Cerebellar cortex (tissue), 1 donor: ENCODE results near the gene TEX19.
A peak's percentile ranks its signal among the peaks of the same experiment; 100 is the strongest.
"Not testable (repeated sequence)": the region's sequence is repeated elsewhere in the genome, so short reads cannot be mapped to it uniquely, and the experiment has no call there.

Experiments
- DNase-seq: peaks from one replicate; pipeline ENCODE4 v3.0.0-alpha.2; 2015; ENCODE audit warnings: low spot score

TEX19 gene

DNA sequence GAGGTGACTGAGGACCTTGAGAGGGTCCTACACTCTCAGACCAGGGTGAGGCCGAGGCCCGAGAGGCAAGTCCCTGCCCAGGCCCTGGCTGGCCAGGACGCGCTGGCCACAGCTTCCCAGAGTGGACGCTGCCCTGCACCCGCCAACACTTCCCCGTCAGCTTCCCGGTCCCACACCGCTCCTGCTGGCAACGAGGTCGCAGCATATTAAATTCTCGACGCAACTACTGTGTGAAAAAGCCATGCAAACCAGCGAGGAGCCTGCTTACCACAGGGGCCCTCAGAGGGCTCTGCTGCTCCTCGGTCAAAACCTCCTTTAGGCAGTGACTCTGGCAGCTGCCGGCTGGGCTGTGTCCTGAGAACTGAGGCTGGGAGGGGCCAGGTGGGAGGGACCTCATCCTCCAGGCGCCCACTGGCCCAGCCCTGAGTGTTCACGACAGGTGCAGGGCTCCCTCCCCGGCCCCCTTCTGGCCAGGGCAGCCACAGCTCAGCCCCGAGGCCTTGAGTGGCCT, 2.1 kb upstream of the TEX19 start:
- peak; percentile 48 for DNase-seq

DNA sequence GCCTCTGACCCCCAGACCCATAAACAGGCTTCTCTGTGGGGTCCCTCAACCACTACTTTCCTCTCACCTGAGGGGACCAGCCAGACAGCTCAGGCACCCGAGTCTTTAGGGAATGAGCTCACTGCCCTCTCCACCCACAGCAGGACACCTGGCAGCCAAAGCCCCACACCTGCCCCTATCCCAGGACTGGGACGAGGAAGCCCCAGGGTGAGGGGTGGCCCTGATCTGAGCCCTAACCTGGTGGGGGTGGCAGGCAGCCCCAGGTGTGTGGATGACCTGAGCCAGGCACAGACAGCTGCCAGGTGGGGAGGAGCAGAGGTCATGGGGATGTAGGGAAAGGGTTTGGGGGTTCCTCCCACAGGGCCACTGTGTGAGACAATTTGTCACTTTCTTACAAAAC, 1.7 kb upstream of the TEX19 start:
- DNase-seq, result no peak

DNA sequence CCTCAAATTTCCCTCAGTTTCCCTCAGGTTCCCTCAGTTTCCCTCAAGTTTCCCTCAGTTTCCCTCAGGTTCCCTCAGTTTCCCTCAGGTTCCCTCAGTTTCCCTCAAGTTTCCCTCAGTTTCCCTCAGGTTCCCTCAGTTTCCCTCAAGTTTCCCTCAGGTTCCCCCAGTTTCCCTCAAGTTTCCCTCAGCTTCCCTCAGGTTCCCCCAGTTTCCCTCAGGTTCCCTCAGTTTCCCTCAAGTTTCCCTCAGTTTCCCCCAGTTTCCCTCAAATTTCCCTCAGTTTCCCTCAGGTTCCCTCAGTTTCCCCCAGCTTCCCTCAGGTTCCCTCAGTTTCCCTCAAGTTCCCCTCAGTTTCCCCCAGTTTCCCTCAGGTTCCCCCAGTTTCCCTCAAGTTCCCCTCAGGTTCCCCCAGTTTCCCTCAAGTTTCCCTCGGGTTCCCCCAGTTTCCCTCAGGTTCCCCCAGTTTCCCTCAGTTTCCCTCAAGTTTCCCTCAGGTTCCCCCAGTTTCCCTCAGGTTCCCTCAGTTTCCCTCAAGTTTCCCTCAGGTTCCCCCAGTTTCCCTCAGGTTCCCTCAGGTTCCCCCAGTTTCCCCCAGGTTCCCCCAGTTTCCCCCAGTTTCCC, 516 bp downstream of the TEX19 start:
- not testable (repeated sequence) for DNase-seq

DNA sequence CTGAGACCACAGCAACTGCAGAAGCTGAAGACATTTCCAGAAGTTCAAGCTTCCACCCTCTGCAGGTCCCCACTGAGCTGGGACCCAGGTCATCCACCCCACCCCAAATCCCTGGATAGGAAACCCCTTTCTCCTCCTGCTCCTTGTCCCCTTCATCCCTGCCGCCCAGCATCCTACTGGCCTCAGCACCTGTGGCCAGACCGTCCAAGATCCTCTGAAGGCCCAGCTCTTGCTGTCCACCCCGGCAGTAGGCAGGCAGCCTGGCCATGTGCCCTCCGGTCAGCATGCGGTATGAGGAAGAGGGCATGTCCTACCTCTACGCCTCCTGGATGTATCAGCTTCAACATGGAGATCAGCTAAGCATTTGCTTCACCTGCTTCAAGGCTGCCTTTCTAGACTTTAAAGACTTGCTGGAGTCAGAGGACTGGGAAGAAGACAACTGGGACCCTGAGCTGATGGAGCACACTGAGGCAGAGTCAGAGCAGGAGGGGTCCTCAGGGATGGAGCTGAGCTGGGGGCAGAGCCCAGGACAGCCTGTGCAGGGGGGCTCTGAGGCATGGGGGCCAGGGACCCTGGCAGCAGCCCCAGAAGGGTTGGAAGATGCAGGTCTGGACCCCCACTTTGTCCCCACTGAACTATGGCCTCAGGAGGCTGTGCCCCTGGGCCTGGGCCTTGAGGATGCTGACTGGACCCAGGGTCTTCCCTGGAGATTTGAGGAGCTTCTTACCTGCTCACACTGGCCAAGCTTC, 3.0 kb downstream of the TEX19 start:
- DNase-seq, result no peak

DNA sequence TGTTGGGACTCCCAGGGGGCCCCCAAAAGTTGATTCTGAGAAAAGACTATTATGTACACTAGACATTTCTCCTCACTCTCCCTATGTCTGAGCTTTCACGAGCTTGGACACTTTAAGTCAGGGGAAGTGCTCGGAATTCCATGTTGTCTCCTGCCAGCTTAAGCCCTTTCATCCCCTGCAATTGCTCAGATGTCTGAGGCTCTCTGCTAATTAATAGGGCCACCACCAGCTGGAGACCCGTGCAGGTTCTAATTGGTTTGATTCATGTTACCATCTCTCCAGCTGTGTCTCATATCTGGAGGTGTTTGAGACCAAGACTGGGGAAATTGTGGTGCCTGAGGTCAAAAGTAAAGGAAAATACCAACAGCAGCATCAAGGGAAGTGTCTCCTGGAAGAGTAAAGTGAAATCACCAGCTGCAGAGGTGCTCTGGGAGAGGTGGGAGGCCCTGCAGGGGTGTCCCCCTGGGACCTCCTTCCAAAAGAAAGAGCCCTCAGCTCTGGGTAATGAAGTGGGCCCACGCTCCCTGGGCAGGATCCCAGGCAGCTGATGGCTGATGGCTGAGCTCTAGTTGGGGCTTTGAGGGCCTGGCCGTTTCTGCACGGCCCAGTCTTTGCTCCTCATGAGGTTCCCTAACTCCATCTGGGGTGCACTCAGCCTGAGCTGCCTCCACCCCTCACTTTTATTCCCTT, 6.7 kb downstream of the TEX19 start:
- DNase-seq, result peak; percentile 46

DNA sequence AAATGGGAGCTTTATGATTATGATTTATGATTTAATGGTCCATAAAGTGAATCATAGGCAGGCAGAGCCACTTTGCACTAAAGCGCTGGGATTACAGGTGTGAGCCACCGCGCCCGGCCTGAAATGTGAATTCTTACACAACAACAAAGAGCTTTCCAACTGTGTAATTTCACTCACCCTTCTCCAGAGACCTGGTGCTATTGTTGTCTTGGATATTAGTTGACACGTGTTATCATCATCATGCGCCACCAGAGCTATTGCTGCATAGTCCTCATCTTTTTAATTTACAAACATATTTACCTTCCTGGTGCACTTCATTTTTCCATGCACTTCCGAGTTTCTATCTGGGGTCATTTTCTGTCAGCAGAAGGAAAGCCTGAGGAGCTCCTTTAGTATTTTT, 7.7 kb downstream of the TEX19 start:
- DNase-seq, result no peak

DNA sequence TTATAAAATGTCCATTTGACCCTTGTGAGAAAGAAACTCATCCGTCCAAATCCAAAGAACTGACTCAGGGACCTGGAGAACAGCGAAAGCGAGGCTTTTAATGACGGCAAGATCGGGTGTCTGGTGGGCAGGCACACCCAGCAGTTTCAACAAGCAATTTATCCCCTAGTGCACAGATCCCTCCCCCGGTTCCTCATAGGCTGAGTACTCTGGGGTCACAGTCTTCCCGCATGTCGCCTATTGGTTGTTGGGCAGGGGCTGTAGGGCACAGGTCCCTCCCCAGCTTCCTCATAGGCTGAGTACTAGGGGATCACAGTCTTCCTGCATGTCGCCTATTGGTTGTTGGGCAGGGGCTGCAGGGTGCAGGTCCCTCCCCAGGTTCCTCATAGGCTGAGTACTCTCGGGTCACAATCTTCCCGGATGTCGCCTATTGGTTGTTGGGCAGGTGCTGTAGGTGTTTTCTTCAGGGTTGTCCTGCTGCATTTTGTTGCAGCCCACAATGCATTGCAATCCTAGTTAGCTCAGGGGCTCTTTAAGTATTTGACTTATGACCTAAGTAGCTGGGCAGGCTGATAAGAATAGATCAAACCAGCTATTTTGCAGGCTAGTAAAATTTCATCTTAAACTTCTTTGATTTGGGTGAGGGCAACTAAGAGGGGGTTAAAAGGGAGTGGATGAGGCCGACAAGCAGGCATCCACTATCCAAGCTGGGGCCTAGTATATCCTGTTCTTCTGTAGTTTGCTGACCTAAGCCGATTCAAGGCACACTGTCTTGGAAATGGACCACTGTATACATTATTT, 8.9 kb downstream of the TEX19 start:
- peak; percentile 87 for DNase-seq

DNA sequence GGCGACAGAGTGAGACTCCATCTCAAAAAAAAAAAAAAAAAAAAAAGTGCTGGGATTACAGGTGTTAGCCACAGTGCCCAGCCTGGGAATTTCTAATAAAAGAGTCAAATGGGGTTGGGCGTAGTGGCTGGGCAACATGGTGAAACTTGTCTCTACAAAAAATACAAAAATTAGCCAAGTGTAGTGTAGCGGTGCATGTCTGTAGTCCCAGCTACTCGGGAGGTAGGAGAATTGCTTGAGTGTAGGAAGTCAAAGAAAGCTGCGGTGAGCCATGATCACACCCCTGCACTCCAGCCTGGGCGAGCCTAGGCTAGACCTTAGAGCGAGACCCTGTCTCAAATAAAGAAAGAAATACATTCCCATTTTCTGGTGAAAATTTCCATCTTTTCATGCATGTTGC, 10.2 kb downstream of the TEX19 start:
- no peak for DNase-seq

DNA sequence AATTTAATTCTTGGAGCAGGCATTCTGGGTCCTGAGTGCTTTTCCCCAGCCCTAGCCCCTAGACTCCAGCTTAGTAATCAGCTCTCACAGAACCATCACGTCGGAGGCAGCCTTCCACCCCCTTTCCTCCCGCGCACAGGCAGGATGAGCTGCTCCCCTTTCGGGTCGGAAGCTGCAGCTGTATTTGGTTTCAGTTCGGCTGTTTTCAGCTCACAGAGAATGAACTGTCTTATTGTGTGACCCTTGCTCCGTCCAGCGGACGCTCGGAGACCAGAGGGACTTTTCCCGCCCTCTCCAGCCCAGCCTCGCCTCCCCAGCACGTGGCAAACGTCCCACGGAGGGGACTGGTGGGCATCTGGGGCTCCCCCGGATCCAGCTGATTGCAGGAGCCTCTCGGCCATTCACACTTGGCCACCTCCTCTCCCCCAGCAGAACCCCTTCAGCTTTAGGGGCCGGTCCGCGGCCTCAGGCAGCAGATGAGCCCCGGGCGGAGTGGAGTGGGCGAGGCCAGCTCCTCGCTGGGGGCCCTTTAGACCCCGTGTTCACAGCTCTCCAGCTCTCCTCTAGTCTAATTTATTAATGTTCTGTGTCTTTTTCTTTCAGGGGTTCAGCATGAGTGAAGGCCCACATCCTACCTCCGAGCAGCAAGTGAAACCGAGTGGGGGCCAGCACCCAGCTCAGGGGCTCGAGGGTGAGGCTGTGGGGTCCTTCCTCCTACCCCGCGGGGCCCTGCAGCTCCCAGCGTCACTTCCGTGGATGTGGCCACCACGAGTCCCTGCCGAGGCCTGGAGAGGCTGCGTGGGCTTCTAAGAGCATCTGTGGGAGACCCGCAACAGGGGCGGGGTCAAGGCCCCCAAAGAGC, 11.7 kb downstream of the TEX19 start:
- no peak for DNase-seq

DNA sequence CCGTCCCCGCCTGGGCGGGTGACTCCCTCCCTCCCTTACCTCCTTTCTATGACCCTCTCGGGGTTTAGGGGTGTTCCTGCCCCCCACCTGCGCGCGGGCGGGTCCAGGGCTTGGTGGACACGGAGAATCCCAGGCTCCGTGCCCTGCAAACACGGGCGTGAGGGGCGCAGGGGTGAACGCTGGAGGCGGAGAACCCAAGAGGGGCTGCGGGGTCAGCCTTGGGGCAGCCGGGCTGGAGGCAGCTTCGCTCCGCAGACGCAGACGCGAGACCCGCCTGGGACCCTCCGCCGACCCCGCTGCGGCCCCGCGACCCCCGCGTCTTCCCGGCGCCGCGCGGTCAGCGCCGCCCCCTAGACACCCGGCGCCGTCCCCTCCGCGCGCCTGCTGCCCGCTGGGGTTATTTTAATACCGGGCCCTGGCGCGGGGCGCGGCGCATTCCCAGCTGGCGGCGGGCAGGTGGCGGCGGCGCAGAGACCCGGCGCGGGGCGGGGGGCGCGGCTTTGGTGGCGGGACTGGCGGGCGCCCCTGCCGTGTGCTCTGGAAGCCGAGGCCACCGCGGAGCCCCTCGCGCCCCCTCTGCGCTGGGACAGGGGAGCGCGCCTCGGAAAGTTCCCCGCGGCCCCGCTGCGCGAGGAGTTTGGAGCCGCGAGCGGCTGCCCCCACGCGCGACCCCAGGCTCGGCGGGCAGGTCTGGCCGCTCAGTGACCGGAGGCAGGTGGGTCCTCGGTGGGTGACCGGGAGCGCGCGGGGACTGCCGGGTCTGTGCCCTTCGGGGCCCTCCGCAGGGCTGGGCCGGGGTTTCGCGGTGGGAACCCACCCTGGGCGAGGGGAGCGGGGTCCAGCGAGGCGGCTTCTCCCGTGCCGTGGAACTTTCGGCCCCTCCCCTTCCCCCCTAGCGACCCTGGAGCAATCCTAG, 12.5 kb downstream of the TEX19 start, which contains the start of gene UTS2R:
Gene UTS2R (plus strand): TSS at position 433 of the 916 bp plus-strand sequence. CDS start 2,560 bp downstream, outside the sequence.
- no peak for DNase-seq

DNA sequence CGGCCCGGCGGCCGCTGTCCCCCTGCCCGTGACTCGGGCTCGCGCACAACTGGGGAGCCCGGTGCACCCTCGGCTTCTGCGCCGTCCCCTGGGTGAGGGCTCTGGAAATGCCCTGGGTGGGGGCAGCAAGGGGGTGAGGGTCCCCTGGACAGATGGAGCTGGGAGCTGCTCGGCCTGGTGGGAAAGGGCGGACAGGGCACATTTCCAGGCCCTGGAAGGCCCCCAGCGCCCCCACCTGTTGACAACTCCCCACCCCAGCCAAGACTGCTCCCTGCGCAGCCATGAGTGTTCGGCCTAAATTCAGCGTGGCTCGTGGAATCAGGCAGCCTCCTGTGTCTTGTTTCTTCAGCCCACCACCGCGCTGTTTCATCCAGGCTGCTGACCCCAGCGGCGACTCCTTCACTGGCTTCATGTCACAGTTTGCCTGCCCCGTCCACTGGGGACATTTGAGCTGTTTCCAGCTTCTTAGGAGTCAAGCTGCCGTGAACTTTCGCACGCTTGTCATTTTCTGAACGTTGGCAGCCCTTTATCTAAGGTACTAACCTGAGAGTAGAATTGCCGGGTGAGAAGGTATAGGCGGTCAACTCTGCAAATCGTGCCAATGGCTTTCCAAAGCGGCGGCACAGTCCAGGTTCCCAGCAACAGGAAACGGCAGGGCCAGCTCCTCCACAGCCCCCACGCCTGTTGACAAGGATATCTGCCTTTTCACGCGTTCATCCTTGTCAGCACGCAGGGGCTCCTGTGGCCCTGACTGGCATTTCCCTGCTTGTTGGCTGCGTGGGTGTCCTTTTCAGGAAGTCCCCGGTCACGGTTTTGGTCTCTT, 13.4 kb downstream of the TEX19 start:
- no peak for DNase-seq

DNA sequence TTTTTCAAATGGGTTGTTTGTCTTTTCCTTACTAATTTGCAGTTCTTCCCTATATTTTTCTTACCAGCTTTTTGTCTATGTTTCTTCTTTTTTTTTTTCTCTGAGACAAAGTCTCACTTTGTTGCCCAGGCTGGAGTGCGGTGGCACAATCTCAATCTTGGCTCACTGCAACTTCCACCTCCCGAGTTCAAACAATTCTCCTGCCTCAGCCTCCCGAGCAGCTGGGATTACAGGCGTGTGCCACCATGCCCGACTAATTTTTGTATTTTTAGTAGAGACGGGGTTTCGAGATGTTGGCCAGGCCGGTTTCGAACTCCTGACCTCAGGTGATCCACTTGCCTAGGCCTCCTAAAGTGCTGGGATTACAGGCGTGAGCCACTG, 14.0 kb downstream of the TEX19 start:
- DNase-seq, result not testable (repeated sequence)

DNA sequence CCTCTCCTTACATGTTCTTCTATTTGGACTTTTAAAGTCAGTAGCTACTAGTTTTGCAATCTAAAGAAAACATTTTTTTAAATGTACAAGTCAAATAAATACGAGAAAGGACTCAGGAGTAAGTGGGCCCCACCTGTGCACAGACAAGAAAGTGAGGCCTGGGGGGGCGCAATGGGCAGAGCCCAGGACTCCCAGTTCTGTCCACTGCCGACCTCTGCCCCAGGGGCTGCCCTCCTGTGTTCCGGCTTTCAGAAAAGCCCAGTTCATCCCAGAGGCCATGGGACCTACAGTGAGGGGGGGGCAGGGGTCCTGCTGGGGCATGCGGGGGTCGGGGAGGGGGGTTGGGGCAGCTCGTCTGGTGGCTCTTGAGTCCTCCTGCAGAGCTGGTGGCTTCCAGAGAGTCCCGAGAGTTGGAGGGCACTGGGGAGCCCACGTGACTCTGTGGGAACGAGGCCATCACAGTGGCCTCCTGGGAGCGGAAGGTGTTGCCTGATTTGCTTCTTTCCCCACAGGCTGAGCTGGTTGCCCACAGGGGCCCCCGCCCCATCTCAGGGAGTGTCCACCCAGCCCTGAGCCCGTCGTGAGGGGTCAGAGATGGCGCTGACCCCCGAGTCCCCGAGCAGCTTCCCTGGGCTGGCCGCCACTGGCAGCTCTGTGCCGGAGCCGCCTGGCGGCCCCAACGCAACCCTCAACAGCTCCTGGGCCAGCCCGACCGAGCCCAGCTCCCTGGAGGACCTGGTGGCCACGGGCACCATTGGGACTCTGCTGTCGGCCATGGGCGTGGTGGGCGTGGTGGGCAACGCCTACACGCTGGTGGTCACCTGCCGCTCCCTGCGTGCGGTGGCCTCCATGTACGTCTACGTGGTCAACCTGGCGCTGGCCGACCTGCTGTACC, 14.9 kb downstream of the TEX19 start:
- no peak for DNase-seq

DNA sequence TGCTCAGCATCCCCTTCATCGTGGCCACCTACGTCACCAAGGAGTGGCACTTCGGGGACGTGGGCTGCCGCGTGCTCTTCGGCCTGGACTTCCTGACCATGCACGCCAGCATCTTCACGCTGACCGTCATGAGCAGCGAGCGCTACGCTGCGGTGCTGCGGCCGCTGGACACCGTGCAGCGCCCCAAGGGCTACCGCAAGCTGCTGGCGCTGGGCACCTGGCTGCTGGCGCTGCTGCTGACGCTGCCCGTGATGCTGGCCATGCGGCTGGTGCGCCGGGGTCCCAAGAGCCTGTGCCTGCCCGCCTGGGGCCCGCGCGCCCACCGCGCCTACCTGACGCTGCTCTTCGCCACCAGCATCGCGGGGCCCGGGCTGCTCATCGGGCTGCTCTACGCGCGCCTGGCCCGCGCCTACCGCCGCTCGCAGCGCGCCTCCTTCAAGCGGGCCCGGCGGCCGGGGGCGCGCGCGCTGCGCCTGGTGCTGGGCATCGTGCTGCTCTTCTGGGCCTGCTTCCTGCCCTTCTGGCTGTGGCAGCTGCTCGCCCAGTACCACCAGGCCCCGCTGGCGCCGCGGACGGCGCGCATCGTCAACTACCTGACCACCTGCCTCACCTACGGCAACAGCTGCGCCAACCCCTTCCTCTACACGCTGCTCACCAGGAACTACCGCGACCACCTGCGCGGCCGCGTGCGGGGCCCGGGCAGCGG, 15.7 kb downstream of the TEX19 start:
- no peak for DNase-seq

DNA sequence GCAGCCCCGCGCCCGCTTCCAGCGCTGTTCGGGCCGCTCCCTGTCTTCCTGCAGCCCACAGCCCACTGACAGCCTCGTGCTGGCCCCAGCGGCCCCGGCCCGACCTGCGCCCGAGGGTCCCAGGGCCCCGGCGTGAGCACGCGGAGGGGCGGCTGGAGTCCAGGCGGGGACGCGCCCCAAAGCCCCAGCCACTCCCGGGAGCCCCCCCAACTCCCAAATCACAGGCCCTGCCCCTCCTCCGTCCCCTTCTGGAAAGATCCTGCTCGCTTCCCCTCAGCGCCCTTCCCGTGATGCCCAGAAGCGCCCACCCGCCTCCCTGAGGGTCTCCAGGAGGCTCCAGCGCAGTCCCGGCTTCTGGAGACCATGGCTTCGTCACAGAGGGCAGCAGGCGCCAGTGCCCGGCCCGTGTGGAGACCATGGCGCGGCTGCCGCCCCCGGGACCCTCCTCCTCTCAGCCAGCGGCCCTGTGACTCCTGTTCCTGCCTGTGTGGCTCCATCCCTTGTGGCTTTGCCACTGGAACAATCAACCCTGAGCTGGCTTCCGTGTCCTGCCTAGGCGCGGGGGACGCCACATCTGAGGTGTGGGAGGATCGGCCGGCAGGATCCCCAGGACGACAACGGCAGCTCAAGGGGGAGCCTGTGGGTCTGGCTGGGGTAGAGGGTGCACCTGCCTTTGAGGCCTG, 16.5 kb downstream of the TEX19 start:
- DNase-seq, result no peak

DNA sequence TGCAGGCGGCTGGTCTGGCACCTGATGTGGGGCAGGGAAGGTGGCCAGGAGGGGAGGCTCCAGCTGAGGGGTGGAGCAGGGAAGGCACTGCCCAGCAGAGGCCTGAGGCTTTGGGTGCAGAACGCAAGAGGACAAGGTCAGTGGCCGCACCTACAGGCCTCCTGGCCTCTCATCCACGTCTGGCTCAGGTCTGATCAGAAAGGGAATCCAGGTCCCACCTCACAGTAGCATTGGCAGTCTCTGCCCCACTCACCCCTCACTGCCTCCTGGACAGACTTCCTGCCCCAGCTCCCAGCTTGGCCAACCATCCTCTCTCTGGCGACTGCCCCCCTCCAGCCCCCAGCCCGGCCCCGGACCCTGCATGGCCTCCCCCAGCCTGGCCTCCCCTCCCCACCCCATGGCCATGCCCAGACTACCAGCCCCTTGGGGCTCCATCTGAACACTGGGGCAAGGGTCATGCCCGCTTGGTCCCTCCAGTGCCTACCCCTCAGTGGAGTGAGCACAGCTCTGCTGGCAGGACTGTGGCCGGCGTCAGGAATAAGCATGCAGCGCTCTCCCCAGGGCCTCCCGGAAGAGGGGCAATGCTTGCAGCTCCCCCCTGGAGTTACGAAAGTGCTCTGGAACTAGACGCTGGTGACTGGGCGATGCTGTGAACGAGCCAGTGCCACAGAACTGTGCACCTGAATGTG, 17.1 kb downstream of the TEX19 start:
- no peak for DNase-seq
